T-helper 1 cell treated with Interleukin-12 subunit alpha and Interleukin-12 subunit beta and Interleukin-4 antibody, amounts not matched to agents 30 ng/mL and 1 ng/mL, for 36 hours (primary cell): ENCODE results near the gene ZNF579. TPM values are rescaled to one million over a fixed set of nuclear protein-coding genes. Genes with fewer than 3 reads are reported as not detected.

Experiments
- total RNA-seq: library from RNA; stranded (reverse); gene quantifications from 2 replicates; pipeline ENCODE4 v1.2.3, GENCODE V29; 2022

Gene ZNF579
- total RNA-seq, 1 donor from 2014 or later = 8.0 TPM

Other genes with a start within 250 kb of the ZNF579 start
- gene KMT5C, start 241.0 kb downstream of the ZNF579 start, total RNA-seq = 15.4 and 19.9 TPM in 2 replicates
- gene COX6B2, start 226.1 kb downstream of the ZNF579 start, total RNA-seq = 0.44 and 0.51 TPM in 2 replicates
- gene GARIN5B, start 217.6 kb downstream of the ZNF579 start, total RNA-seq = not detected in 2 replicates
- gene IL11, start 210.4 kb downstream of the ZNF579 start, total RNA-seq = 0.51 and 0.74 TPM in 2 replicates
- gene TMEM190, start 204.0 kb downstream of the ZNF579 start, total RNA-seq = not detected in 2 replicates
- gene TMEM238, start 196.6 kb downstream of the ZNF579 start, total RNA-seq = 11.8 and 14.8 TPM in 2 replicates
- gene RPL28, start 194.9 kb downstream of the ZNF579 start, total RNA-seq = 2,242 and 2,308 TPM in 2 replicates
- 167 and 180 TPM in 2 replicates for gene UBE2S, start 173.1 kb downstream of the ZNF579 start, total RNA-seq
- gene SHISA7, start 137.5 kb downstream of the ZNF579 start, total RNA-seq = not detected in 2 replicates
- 18.3 and 22.5 TPM in 2 replicates for gene ISOC2, start 119.2 kb downstream of the ZNF579 start, total RNA-seq
- gene C19orf85, start 116.1 kb downstream of the ZNF579 start, total RNA-seq = not detected in 2 replicates
- 6.3 and 8.9 TPM in 2 replicates for gene ZNF628, start 104.2 kb downstream of the ZNF579 start, total RNA-seq
- gene NAT14, start 95.7 kb downstream of the ZNF579 start, total RNA-seq = 11.4 and 13.2 TPM in 2 replicates
- gene SSC5D, start 92.4 kb downstream of the ZNF579 start, total RNA-seq = 0.15 and 0.39 TPM in 2 replicates
- not detected in 2 replicates for gene SBK2, start 43.7 kb downstream of the ZNF579 start, total RNA-seq
- gene SBK3, start 35.3 kb downstream of the ZNF579 start, total RNA-seq = not detected in 2 replicates
- gene FIZ1, start 18.7 kb upstream of the ZNF579 start, total RNA-seq = 14.9 and 15.5 TPM in 2 replicates
- gene ZNF524, start 19.4 kb upstream of the ZNF579 start, total RNA-seq = 21.0 and 25.4 TPM in 2 replicates
- gene ZNF865, start 24.8 kb upstream of the ZNF579 start, total RNA-seq = 15.8 and 16.8 TPM in 2 replicates
- 4.6 and 4.7 TPM in 2 replicates for gene ZNF784, start 43.7 kb upstream of the ZNF579 start, total RNA-seq
- gene ZNF580, start 60.2 kb upstream of the ZNF579 start, total RNA-seq = 42.6 and 46.1 TPM in 2 replicates
- 22.0 and 23.6 TPM in 2 replicates for gene ZNF581, start 62.8 kb upstream of the ZNF579 start, total RNA-seq
- 8.9 TPM in 2 replicates for gene CCDC106, start 67.4 kb upstream of the ZNF579 start, total RNA-seq
- gene U2AF2, start 74.2 kb upstream of the ZNF579 start, total RNA-seq = 258 and 268 TPM in 2 replicates
- 55.9 and 58.2 TPM in 2 replicates for gene EPN1, start 94.4 kb upstream of the ZNF579 start, total RNA-seq
- not detected in 2 replicates for gene NLRP9, start 157.6 kb upstream of the ZNF579 start, total RNA-seq
- not detected in 2 replicates for gene RFPL4A, start 178.2 kb upstream of the ZNF579 start, total RNA-seq
- gene RFPL4AL1, start 188.3 kb upstream of the ZNF579 start, total RNA-seq = not detected in 2 replicates